A673 (cell line): ENCODE measurements around the gene KMT2B. TPM values are rescaled to one million over a fixed set of nuclear protein-coding genes. Genes with fewer than 3 reads are reported as not detected.

Experiments
- Bru-seq: library from RNA; stranded (reverse); fragments of 400-500 nt; gene quantifications from one replicate; lab custom pipeline; 2021; lab: Mats Ljungman, UMichigan
- BruChase-seq, 2 experiments: library from RNA; stranded (reverse); fragments of 400-500 nt; gene quantifications; one replicate each; lab custom pipeline; 2021; lab: Mats Ljungman, UMichigan
- BruUV-seq: library from RNA; stranded (reverse); fragments of 400-500 nt; replicated peaks from 2 replicates; lab custom pipeline; 2021; lab: Mats Ljungman, UMichigan
- CTCF ChIA-PET: fragments of 300-600 bp; sonication (Branson Sonifier 250); formaldehyde crosslinking; loops from one replicate; lab custom pipeline; 2022; ENCODE audit warnings: antibody characterized with exemption; lab: Charles Lee
- POLR2A ChIA-PET: fragments of 300-600 bp; sonication (Branson Sonifier 250); formaldehyde crosslinking; loops from one replicate; lab custom pipeline; 2022; ENCODE audit warnings: antibody characterized with exemption; ENCODE audit not compliant: low non-redundant PET; lab: Charles Lee
- DNase-seq: peaks from one replicate; pipeline ENCODE4 v3.0.0-alpha.2; 2015; ENCODE audit warnings: low spot score
- H3K27ac ChIP-seq: fragments of 200-600 bp; sonication (generic); 2 replicates; pipeline ENCODE4 v1.5.1; 2016; ENCODE audit warnings: mixed run types, low read depth, mild to moderate bottlenecking, mixed read lengths, antibody characterized with exemption, low read length; ENCODE audit not compliant: poor library complexity, severe bottlenecking
- H3K27me3 ChIP-seq: fragments of 200-600 bp; sonication (generic); replicated peaks from 2 replicates; pipeline ENCODE4 v1.6.1; 2017; ENCODE audit warnings: mixed run types, low read depth, mild to moderate bottlenecking, mixed read lengths, antibody characterized with exemption, low read length; ENCODE audit not compliant: insufficient read depth, poor library complexity
- H3K36me3 ChIP-seq: fragments of 200-600 bp; sonication (generic); 2 replicates; pipeline ENCODE4 v1.6.1; 2016; ENCODE audit warnings: mixed run types, mild to moderate bottlenecking, mixed read lengths, antibody characterized with exemption, low read length; ENCODE audit not compliant: insufficient read depth, poor library complexity, severe bottlenecking
- H3K4me1 ChIP-seq: fragments of 200-600 bp; sonication (generic); 2 replicates; pipeline ENCODE4 v1.6.1; 2017; ENCODE audit warnings: mixed run types, mild to moderate bottlenecking, mixed read lengths, antibody characterized with exemption, low read length; ENCODE audit not compliant: insufficient read depth, poor library complexity, severe bottlenecking
- H3K4me3 ChIP-seq: fragments of 200-600 bp; sonication (generic); 2 replicates; pipeline ENCODE4 v1.5.1; 2016; ENCODE audit warnings: low read depth, mixed run types, mild to moderate bottlenecking, mixed read lengths, low read length; ENCODE audit not compliant: poor library complexity, severe bottlenecking
- H3K9me3 ChIP-seq: fragments of 200-600 bp; sonication (generic); 2 replicates; pipeline ENCODE4 v1.6.1; 2016; ENCODE audit warnings: mixed run types, low read depth, mild to moderate bottlenecking, mixed read lengths, antibody characterized with exemption, low read length; ENCODE audit not compliant: poor library complexity, severe bottlenecking
- CTCF ChIP-seq: fragments of 300-800, 200-600 bp; sonication (generic); conservative IDR thresholded peaks from 2 replicates; pipeline ENCODE4 v1.5.1; 2017; ENCODE audit warnings: low read depth, mild to moderate bottlenecking, antibody characterized with exemption, low read length, moderate library complexity, mixed read lengths
- EZH2 ChIP-seq: fragments of 200-600 bp; sonication (generic); IDR thresholded peaks from 2 replicates; pipeline ENCODE4 v1.6.1; 2017; ENCODE audit warnings: borderline replicate concordance, low read depth, mild to moderate bottlenecking, mixed read lengths, antibody characterized with exemption, low read length; ENCODE audit not compliant: poor library complexity, severe bottlenecking
- intact Hi-C: fragments of 100-400 bp; cut with micrococcal nuclease; formaldehyde crosslinking; loops from one replicate; pipeline ENCODE4 v1.10.0; 2022; ENCODE audit not compliant: unreplicated experiment
- long read RNA-seq: library from polyadenylated mRNA; stranded (forward); transcript quantifications from one replicate; pipeline ENCODE4 v2.0.0, GENCODE V29; 2022
- total RNA-seq: library from RNA; stranded (reverse); gene quantifications from 2 replicates; pipeline ENCODE4 v1.2.3, GENCODE V29; 2021

Gene KMT2B
- total RNA-seq, result 49.1 and 51.0 TPM in 2 replicates
- percentile 62 among the genes with signal in this experiment for Bru-seq, nascent RNA
- BruChase-seq, experiment 1, labeled RNA remaining after a 2-hour chase, result percentile 76 among the genes with signal in this experiment
- percentile 88 among the genes with signal in this experiment for BruChase-seq, experiment 2, labeled RNA remaining after a 6-hour chase
- long read RNA-seq, partial matches to known transcripts, result 16 of 24 reads
- long read RNA-seq, other reads (novel, unspliced or antisense), result 5 of 24 reads

GRCh38 chr19:35717665-35718344, at the start of gene KMT2B:
TSS of gene KMT2B (plus strand) at chr19:35718003. CDS start at chr19:35718019, 16 bp downstream.
- TF ChIP-seq CTCF (no peak), EZH2 (no peak)
- BruUV-seq, result no TSS peak
- Histone ChIP-seq H3K36me3 (peaks cover 23% of the 10 kb centered on the region), H3K27ac (peak within 1 kb of the TSS; percentile 90), H3K4me1 (peaks cover 8% of the 10 kb centered on the region), H3K27me3 (no peaks in the 10 kb centered on the region), H3K4me3 (peak within 1 kb of the TSS; percentile 96), H3K9me3 (no peaks in the 10 kb centered on the region)
- CTCF ChIA-PET, result no interaction called here
- intact Hi-C loops, result loop anchor here (2.0 kb wide), 2 partner anchors 23 to 169 kb away; no protein-coding TSS in a partner anchor
- no peak for DNase-seq
- POLR2A ChIA-PET, result no interaction called here

- H3K9me3 ChIP-seq, result no peaks in the 10 kb centered on the region
- H3K27me3 ChIP-seq, result peaks cover 35% of the 10 kb centered on the region
- ChIA-PET CTCF (interaction anchor here (0.6 kb wide), 1 partner anchor 28 kb away, joined by 4 read pairs; no protein-coding TSS in a partner anchor), POLR2A (no interaction called here)
- no peak overlapping the region for H3K4me3 ChIP-seq
- TF ChIP-seq EZH2 (no peak), CTCF (no peak)
- H3K36me3 ChIP-seq, result no peaks in the 10 kb centered on the region
- no TSS peak for BruUV-seq
- intact Hi-C loops, result no loop called here
- H3K27ac ChIP-seq, result no peak overlapping the region
- DNase-seq, result no peak
- H3K4me1 ChIP-seq, result no peaks in the 10 kb centered on the region
Observed at GRCh38 chr19:35669566-35669965, 48.2 kb upstream of the KMT2B start.

GRCh38 chr19:35669974-35670373, 47.8 kb upstream of the KMT2B start:
- no peak overlapping the region for H3K4me3 ChIP-seq
- no peaks in the 10 kb centered on the region for H3K9me3 ChIP-seq
- no TSS peak for BruUV-seq
- no peaks in the 10 kb centered on the region for H3K36me3 ChIP-seq
- intact Hi-C loops, result no loop called here
- ChIA-PET POLR2A (no interaction called here), CTCF (no interaction called here)
- peaks cover 35% of the 10 kb centered on the region for H3K27me3 ChIP-seq
- H3K27ac ChIP-seq, result no peak overlapping the region
- TF ChIP-seq EZH2 (no peak), CTCF (no peak)
- no peaks in the 10 kb centered on the region for H3K4me1 ChIP-seq
- no peak for DNase-seq
